ENCODE data around the gene RTN4RL2. TPM values are rescaled to one million over a fixed set of nuclear protein-coding genes. Genes with fewer than 3 reads are reported as not detected.

RTN4RL2 gene
- polyA plus RNA-seq, 3 donors = 0.40 to 0.53 (median 0.44) TPM

GRCh38 chr11:57476757-57477506 is 16.6 kb downstream of the RTN4RL2 start:
- Histone ChIP-seq H4K20me1 (ENCODE audit: insufficient read depth, low read length) (no peaks in the 10 kb centered on the region), H3K36me3 (replicated peaks in 1 of 2; ENCODE audit: control insufficient read depth in 1 of 2, insufficient read depth in 2 of 2, low read length in 2 of 2) (no peaks in the 10 kb centered on the region), H3K27me3 (ENCODE audit: control insufficient read depth in 2 of 2, insufficient read depth in 2 of 2, low read length in 2 of 2) (peaks cover 2 to 4% of the 10 kb centered on the region in 2 donors), H3K9me3 (replicated peaks in 1 of 2; ENCODE audit: control insufficient read depth in 1 of 2, insufficient read depth in 1 of 2, low read length in 2 of 2) (no peaks in the 10 kb centered on the region), H3K4me1 (ENCODE audit: control insufficient read depth in 1 of 2, insufficient read depth in 2 of 2, low read length in 2 of 2) (peaks cover 46 to 50% of the 10 kb centered on the region in 2 donors), H3K4me3 (replicated peaks in 1 of 3; ENCODE audit: low read depth in 2 of 3, low read length in 3 of 3) (peak overlapping the region; percentile 41 to 78 (median 45)), H3K79me2 (ENCODE audit: insufficient read depth, low read length) (peaks cover 7% of the 10 kb centered on the region), H3K4me2 (replicated peaks; ENCODE audit: extremely low read depth, low read length, poor library complexity, severe bottlenecking) (peak overlapping the region; percentile 95), H3K9ac (ENCODE audit: insufficient read depth, low read length, poor library complexity, severe bottlenecking) (peak overlapping the region; percentile 66), H3K27ac (ENCODE audit: low read depth in 1 of 2, low read length in 2 of 2) (no peak overlapping the region), H2AFZ (ENCODE audit: insufficient read depth, low read depth, low read length, poor library complexity, severe bottlenecking) (peak overlapping the region; percentile 93)
- TF ChIP-seq CTCF (IDR thresholded peaks at IDR 0.05) = peak; percentile 87
- DNase-seq = peak in 2 of 3 donors; percentile 54 to 60
- Mint-ChIP-seq H3K4me3 (peak overlapping the region; percentile 81 to 91), H3K9me3 (peaks cover 0 to 5% (median 2%) of the 10 kb centered on the region in 7 donors), H3K27me3 (ENCODE audit: low read depth in 3 of 3) (peaks cover 13 to 28% (median 19%) of the 10 kb centered on the region in 3 donors), H3K4me1 (peaks cover 54% of the 10 kb centered on the region), H3K27ac (peak overlapping the region in 4 of 7 donors; percentile 13 to 71 (median 28)), H3K36me3 (no peaks in the 10 kb centered on the region)
- intact Hi-C loops (cut with micrococcal nuclease) = loop anchor here in 1 of 2 donors (5.0 kb wide), 1 partner anchor 40 kb away; the partner anchor contains the start of gene SLC43A1
- WGBS (ENCODE audit: insufficient coverage) = 5% methylated on average over 26 of the region's 27 CpGs

- H3K9me3 ChIP-seq (replicated peaks in 1 of 2; ENCODE audit: control insufficient read depth in 1 of 2, insufficient read depth in 1 of 2, low read length in 2 of 2) = no peaks in the 10 kb centered on the region
- intact Hi-C loops (cut with micrococcal nuclease) = loop anchor here in 1 of 2 donors (5.0 kb wide), 1 partner anchor 40 kb away; the partner anchor contains the start of gene SLC43A1
- Mint-ChIP-seq H3K4me3 (no peak overlapping the region), H3K36me3 (no peaks in the 10 kb centered on the region), H3K4me1 (peaks cover 57% of the 10 kb centered on the region), H3K9me3 (peaks cover 0 to 5% (median 2%) of the 10 kb centered on the region in 7 donors), H3K27me3 (ENCODE audit: low read depth in 3 of 3) (peaks cover 15 to 36% (median 22%) of the 10 kb centered on the region in 3 donors), H3K27ac (peak overlapping the region in 1 of 7 donors; percentile 70)
- H3K4me3 ChIP-seq (replicated peaks in 1 of 3; ENCODE audit: low read depth in 2 of 3, low read length in 3 of 3) = no peak overlapping the region
- H4K20me1 ChIP-seq (ENCODE audit: insufficient read depth, low read length) = no peaks in the 10 kb centered on the region
- DNase-seq = no peak
- H3K4me1 ChIP-seq (ENCODE audit: control insufficient read depth in 1 of 2, insufficient read depth in 2 of 2, low read length in 2 of 2) = peaks cover 54 to 57% of the 10 kb centered on the region in 2 donors
- H3K9ac ChIP-seq (ENCODE audit: insufficient read depth, low read length, poor library complexity, severe bottlenecking) = no peak overlapping the region
- H3K4me2 ChIP-seq (replicated peaks; ENCODE audit: extremely low read depth, low read length, poor library complexity, severe bottlenecking) = no peak overlapping the region
- no peak overlapping the region for H3K27ac ChIP-seq (ENCODE audit: low read depth in 1 of 2, low read length in 2 of 2)
- H2AFZ ChIP-seq (ENCODE audit: insufficient read depth, low read depth, low read length, poor library complexity, severe bottlenecking) = no peak overlapping the region
- TF ChIP-seq CTCF (IDR thresholded peaks at IDR 0.05) = no peak
- no peaks in the 10 kb centered on the region for H3K36me3 ChIP-seq (replicated peaks in 1 of 2; ENCODE audit: control insufficient read depth in 1 of 2, insufficient read depth in 2 of 2, low read length in 2 of 2)
- H3K27me3 ChIP-seq (ENCODE audit: control insufficient read depth in 2 of 2, insufficient read depth in 2 of 2, low read length in 2 of 2) = peaks cover 7 to 11% of the 10 kb centered on the region in 2 donors
- 90% methylated on average over 5 of the region's 11 CpGs for WGBS (ENCODE audit: insufficient coverage)
- peaks cover 7% of the 10 kb centered on the region for H3K79me2 ChIP-seq (ENCODE audit: insufficient read depth, low read length)
Measured at GRCh38 chr11:57477507-57478189, 17.3 kb downstream of the RTN4RL2 start.

Measured in CD14-positive monocyte (primary cell).